HFFc6 (cell line): ENCODE measurements around the gene DGKQ. TPM values are rescaled to one million over a fixed set of nuclear protein-coding genes. Genes with fewer than 3 reads are reported as not detected.

ENCODE experiments used
- DNase-seq: peaks from one replicate; pipeline ENCODE4 v3.0.0-alpha.2; 2018
- H3K27ac Mint-ChIP-seq: 2 replicates; pipeline ENCODE4 v1.8.0; 2020; ENCODE audit warnings: mild to moderate bottlenecking, mixed read lengths
- H3K27me3 Mint-ChIP-seq: 2 replicates; pipeline ENCODE4 v1.8.0; 2021; ENCODE audit warnings: mild to moderate bottlenecking, moderate library complexity, mixed read lengths; ENCODE audit not compliant: insufficient read depth
- H3K36me3 Mint-ChIP-seq: 2 replicates; pipeline ENCODE4 v1.8.0; 2021; ENCODE audit warnings: low read depth, mixed read lengths
- H3K4me1 Mint-ChIP-seq: 2 replicates; pipeline ENCODE4 v1.8.0; 2020; ENCODE audit warnings: low read depth, mixed read lengths
- H3K4me3 Mint-ChIP-seq: 2 replicates; pipeline ENCODE4 v1.8.0; 2020; ENCODE audit warnings: mild to moderate bottlenecking, moderate library complexity, mixed read lengths
- H3K9me3 Mint-ChIP-seq: 2 replicates; pipeline ENCODE4 v1.8.0; 2020; ENCODE audit warnings: mild to moderate bottlenecking, mixed read lengths
- CTCF ChIP-seq: fragments of 200-600 bp; sonication (generic); IDR thresholded peaks from 2 replicates; pipeline ENCODE4 v1.5.0; 2021; ENCODE audit warnings: antibody characterized with exemption, mild to moderate bottlenecking
- total RNA-seq, 6 experiments: library from RNA; stranded (reverse); fragmentation: NEBNext Ultra II Directional; extraction: Animal tissue kit (Norgen Biotek cat#: 25700); gene quantifications; 2 replicates in 1 of 6; 3 replicates in 5 of 6; pipeline ENCODE4 v1.2.3, GENCODE V29; 2021

The DGKQ gene
- total RNA-seq, 6 experiments from 2014 or later: 11.3 to 14.9 (median 13.1) TPM

- H3K9me3 Mint-ChIP-seq: no peaks in the 10 kb centered on the region
- no peak overlapping the region for H3K27ac Mint-ChIP-seq
- TF ChIP-seq CTCF: no peak
- no peaks in the 10 kb centered on the region for H3K4me1 Mint-ChIP-seq
- H3K4me3 Mint-ChIP-seq: no peak overlapping the region
- no peaks in the 10 kb centered on the region; the same call in none of the 2 replicates for H3K27me3 Mint-ChIP-seq
- peaks cover under 1% of the 10 kb centered on the region for H3K36me3 Mint-ChIP-seq
- DNase-seq: no peak
Observed at GRCh38 chr4:1019729-1020470, 46.5 kb upstream of the DGKQ start.

- TF ChIP-seq CTCF: no peak
- H3K4me1 Mint-ChIP-seq: no peaks in the 10 kb centered on the region
- H3K27me3 Mint-ChIP-seq: no peaks in the 10 kb centered on the region; the same call in none of the 2 replicates
- DNase-seq: no peak
- H3K36me3 Mint-ChIP-seq: no peaks in the 10 kb centered on the region
- no peak overlapping the region for H3K27ac Mint-ChIP-seq
- H3K9me3 Mint-ChIP-seq: no peaks in the 10 kb centered on the region
- H3K4me3 Mint-ChIP-seq: no peak overlapping the region
Observed at GRCh38 chr4:1019320-1019719, 46.0 kb upstream of the DGKQ start.

- DNase-seq: no peak
- no peaks in the 10 kb centered on the region; the same call in none of the 2 replicates for H3K27me3 Mint-ChIP-seq
- no peaks in the 10 kb centered on the region for H3K9me3 Mint-ChIP-seq
- no peak for TF ChIP-seq CTCF
- H3K27ac Mint-ChIP-seq: no peak overlapping the region
- no peak overlapping the region for H3K4me3 Mint-ChIP-seq
- H3K4me1 Mint-ChIP-seq: no peaks in the 10 kb centered on the region
- no peaks in the 10 kb centered on the region for H3K36me3 Mint-ChIP-seq
Observed at GRCh38 chr4:1018147-1019020, 45.0 kb upstream of the DGKQ start.

GRCh38 chr4:1017706-1018105 lies 44.3 kb upstream of the DGKQ start:
- H3K4me1 Mint-ChIP-seq: no peaks in the 10 kb centered on the region
- no peak overlapping the region for H3K27ac Mint-ChIP-seq
- no peak for TF ChIP-seq CTCF
- DNase-seq: no peak
- H3K9me3 Mint-ChIP-seq: no peaks in the 10 kb centered on the region
- no peaks in the 10 kb centered on the region; the same call in none of the 2 replicates for H3K27me3 Mint-ChIP-seq
- H3K36me3 Mint-ChIP-seq: no peaks in the 10 kb centered on the region
- H3K4me3 Mint-ChIP-seq: no peak overlapping the region

GRCh38 chr4:1017211-1017610 lies 43.8 kb upstream of the DGKQ start:
- no peak overlapping the region for H3K27ac Mint-ChIP-seq
- no peak for DNase-seq
- no peaks in the 10 kb centered on the region for H3K4me1 Mint-ChIP-seq
- no peaks in the 10 kb centered on the region for H3K9me3 Mint-ChIP-seq
- H3K36me3 Mint-ChIP-seq: no peaks in the 10 kb centered on the region
- no peak for TF ChIP-seq CTCF
- H3K27me3 Mint-ChIP-seq: no peaks in the 10 kb centered on the region; the same call in none of the 2 replicates
- no peak overlapping the region for H3K4me3 Mint-ChIP-seq
